ENCODE measurements around the gene CCR3. TPM values are rescaled to one million over a fixed set of nuclear protein-coding genes. Genes with fewer than 3 reads are reported as not detected.
A peak's percentile ranks its signal among the peaks of the same experiment; 100 is the strongest.
"Not testable (repeated sequence)": the region's sequence is repeated elsewhere in the genome, so short reads cannot be mapped to it uniquely, and the experiment has no call there.

CCR3 gene
- not detected for total RNA-seq

- H3K27me3 Mint-ChIP-seq: peaks cover 7% of the 10 kb centered on the region
- no peak within 1 kb of the TSS for H3K4me3 Mint-ChIP-seq
- no peaks in the 10 kb centered on the region for H3K4me1 Mint-ChIP-seq
- DNase-seq: no peak
- H3K36me3 Mint-ChIP-seq: no peaks in the 10 kb centered on the region
- no peak within 1 kb of the TSS for H3K27ac Mint-ChIP-seq
- H3K9me3 Mint-ChIP-seq: no peaks in the 10 kb centered on the region
These were observed at the start of gene CCR3 for GRCh38 chr3:46242120-46242519. Gene CCR3, plus strand, starts transcription at chr3:46242460. Its CDS starts 22,699 bp downstream, at chr3:46265159.

DNA sequence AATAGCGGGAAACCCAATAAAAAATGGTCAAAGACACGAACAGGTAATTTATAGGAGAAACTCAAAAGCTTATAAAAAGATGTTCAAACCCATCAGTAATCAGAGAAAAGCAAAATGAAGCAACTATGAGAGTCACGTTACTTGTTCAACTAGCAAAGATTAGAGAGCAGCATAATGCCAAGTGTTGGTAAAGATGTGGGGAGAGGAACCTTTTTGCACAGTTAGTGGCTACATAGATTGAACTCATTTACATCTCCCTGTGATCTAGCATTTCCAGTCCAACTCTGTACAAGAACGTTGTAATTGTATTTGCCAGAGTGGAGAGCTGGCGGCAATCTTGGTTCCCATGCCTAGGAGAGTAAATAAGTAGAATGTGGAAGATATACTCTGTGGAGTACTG is 49.3 kb upstream of the CCR3 start:
- Mint-ChIP-seq H3K4me1 (peaks cover 5% of the 10 kb centered on the region), H3K4me3 (no peak overlapping the region), H3K27ac (no peak overlapping the region), H3K36me3 (peaks cover 11% of the 10 kb centered on the region), H3K27me3 (peaks cover 3% of the 10 kb centered on the region), H3K9me3 (peaks cover 22% of the 10 kb centered on the region)
- DNase-seq: no peak

DNA sequence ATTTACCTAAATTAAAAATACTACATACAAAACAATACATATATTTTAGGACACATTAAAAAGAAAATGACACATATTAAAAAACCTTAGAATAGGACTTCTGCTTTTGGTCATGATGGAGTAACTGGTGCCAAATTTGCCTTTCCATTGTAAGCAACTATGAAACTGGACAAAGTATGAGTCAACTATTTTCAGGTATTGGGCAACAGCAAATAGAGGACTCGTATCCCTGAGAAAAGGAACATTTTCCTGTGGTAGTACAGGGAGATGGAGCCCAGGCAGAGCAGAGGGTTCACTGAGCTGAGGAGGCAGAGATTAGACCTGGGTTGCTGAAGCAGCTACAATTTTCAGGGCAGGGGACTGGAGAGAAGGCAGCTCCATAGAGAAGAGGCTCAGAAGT is 48.8 kb upstream of the CCR3 start:
- peaks cover 4% of the 10 kb centered on the region for H3K4me1 Mint-ChIP-seq
- peaks cover 11% of the 10 kb centered on the region for H3K36me3 Mint-ChIP-seq
- H3K27ac Mint-ChIP-seq: no peak overlapping the region
- H3K4me3 Mint-ChIP-seq: no peak overlapping the region
- peaks cover 22% of the 10 kb centered on the region for H3K9me3 Mint-ChIP-seq
- DNase-seq: no peak
- H3K27me3 Mint-ChIP-seq: peaks cover 3% of the 10 kb centered on the region

- Mint-ChIP-seq H3K27me3 (peaks cover 3% of the 10 kb centered on the region), H3K36me3 (peaks cover 11% of the 10 kb centered on the region), H3K9me3 (peaks cover 22% of the 10 kb centered on the region), H3K27ac (no peak overlapping the region), H3K4me1 (peaks cover 4% of the 10 kb centered on the region), H3K4me3 (no peak overlapping the region)
- DNase-seq: no peak
These were observed 47.2 kb upstream of the CCR3 start for GRCh38 chr3:46194868-46195553.

DNA sequence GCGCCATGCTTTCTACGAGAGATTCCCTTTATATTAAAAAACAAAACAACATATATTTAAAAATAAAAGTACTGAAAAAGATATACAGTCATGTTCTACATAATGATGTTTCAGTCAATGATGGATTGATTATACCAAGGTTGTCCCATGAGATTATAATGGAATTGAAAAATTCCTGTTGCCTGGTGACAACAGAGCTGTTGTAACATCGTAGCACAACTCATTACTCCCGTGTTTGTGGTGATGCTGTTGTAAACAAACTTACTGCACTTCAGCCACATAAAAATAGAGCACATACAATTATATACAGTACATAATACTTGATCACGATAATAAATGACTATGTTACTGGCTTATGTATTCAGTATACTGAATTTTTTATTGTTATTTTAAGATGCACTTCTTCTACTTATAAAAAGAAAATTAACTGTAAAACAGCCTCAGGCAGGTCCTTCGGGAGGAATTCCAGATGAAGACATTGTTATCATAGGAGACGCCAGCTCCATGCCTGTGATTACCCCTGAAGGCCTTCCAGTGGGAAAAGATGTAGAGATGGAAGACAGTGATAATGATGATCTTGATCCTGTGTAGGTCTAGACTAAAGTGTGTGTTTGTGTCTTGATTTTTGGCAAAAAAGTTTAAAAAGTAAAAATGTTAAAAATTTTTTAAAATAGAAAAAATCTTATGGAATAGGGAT is 45.9 kb upstream of the CCR3 start:
- peaks cover 22% of the 10 kb centered on the region for H3K9me3 Mint-ChIP-seq
- H3K27ac Mint-ChIP-seq: no peak overlapping the region
- H3K36me3 Mint-ChIP-seq: peaks cover 11% of the 10 kb centered on the region

DNA sequence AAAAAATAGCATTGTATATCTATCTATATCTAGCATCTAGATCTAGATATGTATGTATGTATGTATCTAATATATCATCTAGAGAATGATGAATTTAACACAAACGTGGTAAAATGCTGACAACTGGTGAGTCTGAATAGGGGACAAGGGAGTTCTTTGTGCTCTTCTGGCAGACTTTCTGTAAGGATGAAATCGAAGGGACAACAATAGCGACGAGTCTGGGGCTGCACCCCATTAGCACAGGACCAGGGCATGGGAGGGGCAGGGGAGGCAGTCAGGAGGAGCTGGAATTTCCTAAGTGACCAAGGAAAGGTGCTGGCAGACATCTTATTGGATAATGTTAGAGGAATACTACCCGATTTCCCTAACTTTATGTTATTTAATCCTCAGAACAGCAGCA is 42.0 kb upstream of the CCR3 start:
- Mint-ChIP-seq H3K4me3 (no peak overlapping the region), H3K27ac (no peak overlapping the region), H3K9me3 (peaks cover 2% of the 10 kb centered on the region), H3K36me3 (peaks cover 1% of the 10 kb centered on the region), H3K4me1 (no peaks in the 10 kb centered on the region), H3K27me3 (no peaks in the 10 kb centered on the region)
- DNase-seq: no peak

More for the DNA sequence above, 45.9 kb upstream of the CCR3 start:
- H3K27me3 Mint-ChIP-seq: peaks cover 3% of the 10 kb centered on the region
- peaks cover 3% of the 10 kb centered on the region for H3K4me1 Mint-ChIP-seq
- no peak for DNase-seq
- H3K4me3 Mint-ChIP-seq: no peak overlapping the region

DNA sequence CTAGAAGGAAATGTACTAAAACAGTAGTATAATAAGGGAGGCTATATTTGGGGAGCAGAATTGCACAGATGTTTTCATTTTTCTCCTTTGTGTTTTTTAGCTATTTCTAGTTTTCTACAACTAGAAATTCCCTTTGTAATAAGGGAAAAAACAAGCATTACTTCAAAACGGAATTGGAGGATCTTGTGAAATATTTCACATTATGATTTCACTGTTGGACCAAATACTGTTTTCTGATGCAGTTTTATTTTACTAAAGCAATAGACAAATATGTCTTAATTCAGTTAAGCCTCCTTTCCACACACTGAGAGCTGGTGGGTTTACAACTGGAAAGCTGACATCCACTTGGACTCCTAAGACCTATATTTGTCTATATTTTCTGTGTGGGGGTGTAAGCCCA is 41.5 kb upstream of the CCR3 start:
- DNase-seq: no peak
- H3K27ac Mint-ChIP-seq: no peak overlapping the region
- H3K4me3 Mint-ChIP-seq: no peak overlapping the region
- H3K4me1 Mint-ChIP-seq: no peaks in the 10 kb centered on the region
- H3K36me3 Mint-ChIP-seq: no peaks in the 10 kb centered on the region
- no peaks in the 10 kb centered on the region for H3K9me3 Mint-ChIP-seq
- H3K27me3 Mint-ChIP-seq: no peaks in the 10 kb centered on the region

DNA sequence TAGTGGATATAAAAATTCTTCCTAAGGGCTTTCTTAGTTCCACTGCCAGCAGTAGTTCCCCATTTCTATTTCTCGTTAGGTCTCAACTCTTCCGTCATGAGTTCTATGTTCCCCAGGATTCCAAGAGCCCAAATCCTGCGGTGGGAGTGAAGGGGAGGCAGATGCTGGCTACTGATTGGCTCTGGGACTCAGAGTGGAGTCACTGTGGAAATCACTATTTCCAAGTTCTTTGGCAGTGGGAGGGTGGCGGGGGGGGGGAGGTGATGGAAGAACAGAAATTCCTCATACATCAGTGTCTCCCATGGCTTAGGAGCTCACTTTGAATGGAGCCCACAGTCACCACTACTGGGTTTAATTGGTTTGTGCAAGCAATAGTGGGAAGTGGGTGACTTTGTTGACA is 39.7 kb upstream of the CCR3 start:
- DNase-seq: no peak
- no peaks in the 10 kb centered on the region for H3K27me3 Mint-ChIP-seq
- H3K4me1 Mint-ChIP-seq: no peaks in the 10 kb centered on the region
- H3K36me3 Mint-ChIP-seq: no peaks in the 10 kb centered on the region
- H3K9me3 Mint-ChIP-seq: no peaks in the 10 kb centered on the region
- H3K4me3 Mint-ChIP-seq: no peak overlapping the region
- H3K27ac Mint-ChIP-seq: no peak overlapping the region

GRCh38 chr3:46203681-46204080 is 38.6 kb upstream of the CCR3 start:
- Mint-ChIP-seq H3K36me3 (no peaks in the 10 kb centered on the region), H3K27ac (no peak overlapping the region)

DNA sequence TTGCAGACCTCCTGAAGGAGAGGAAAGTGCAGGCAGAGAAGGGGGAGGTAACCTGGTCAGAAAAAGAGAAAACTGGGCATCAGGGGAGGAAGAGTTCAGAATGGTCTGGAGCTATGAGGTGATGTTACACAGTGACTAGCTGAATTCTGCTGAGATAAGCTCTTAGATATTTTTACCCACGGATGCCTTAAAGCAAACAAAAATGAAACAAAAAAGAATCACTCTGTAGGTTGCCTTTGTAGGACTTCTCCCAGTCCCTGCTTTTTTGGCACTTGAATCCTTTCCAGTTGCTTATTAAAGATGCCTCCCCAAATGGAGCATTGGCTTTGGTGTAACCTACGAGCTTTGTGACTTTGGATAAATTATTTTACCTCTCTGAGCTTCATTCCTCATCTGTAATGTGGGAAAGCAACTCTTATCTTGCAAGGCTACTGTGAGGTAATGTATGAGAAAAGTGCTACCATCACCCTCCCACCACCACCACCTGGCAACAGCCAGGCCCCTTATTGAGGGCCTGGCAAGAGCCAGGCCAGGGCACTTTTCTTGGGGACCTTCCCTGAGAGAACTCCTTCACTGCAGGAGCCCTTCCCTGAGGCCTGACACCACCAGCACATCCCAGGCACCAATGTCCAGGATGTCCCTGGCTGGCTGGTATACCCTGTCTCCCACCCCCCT is 36.8 kb upstream of the CCR3 start:
- Mint-ChIP-seq H3K9me3 (no peaks in the 10 kb centered on the region), H3K4me1 (peaks cover 17% of the 10 kb centered on the region), H3K27me3 (no peaks in the 10 kb centered on the region), H3K36me3 (no peaks in the 10 kb centered on the region), H3K27ac (no peak overlapping the region), H3K4me3 (no peak overlapping the region)
- no peak for DNase-seq

More at GRCh38 chr3:46203681-46204080, 38.6 kb upstream of the CCR3 start:
- no peak overlapping the region for H3K4me3 Mint-ChIP-seq
- DNase-seq: no peak
- no peaks in the 10 kb centered on the region for H3K9me3 Mint-ChIP-seq
- no peaks in the 10 kb centered on the region for H3K27me3 Mint-ChIP-seq
- H3K4me1 Mint-ChIP-seq: peaks cover 11% of the 10 kb centered on the region

DNA sequence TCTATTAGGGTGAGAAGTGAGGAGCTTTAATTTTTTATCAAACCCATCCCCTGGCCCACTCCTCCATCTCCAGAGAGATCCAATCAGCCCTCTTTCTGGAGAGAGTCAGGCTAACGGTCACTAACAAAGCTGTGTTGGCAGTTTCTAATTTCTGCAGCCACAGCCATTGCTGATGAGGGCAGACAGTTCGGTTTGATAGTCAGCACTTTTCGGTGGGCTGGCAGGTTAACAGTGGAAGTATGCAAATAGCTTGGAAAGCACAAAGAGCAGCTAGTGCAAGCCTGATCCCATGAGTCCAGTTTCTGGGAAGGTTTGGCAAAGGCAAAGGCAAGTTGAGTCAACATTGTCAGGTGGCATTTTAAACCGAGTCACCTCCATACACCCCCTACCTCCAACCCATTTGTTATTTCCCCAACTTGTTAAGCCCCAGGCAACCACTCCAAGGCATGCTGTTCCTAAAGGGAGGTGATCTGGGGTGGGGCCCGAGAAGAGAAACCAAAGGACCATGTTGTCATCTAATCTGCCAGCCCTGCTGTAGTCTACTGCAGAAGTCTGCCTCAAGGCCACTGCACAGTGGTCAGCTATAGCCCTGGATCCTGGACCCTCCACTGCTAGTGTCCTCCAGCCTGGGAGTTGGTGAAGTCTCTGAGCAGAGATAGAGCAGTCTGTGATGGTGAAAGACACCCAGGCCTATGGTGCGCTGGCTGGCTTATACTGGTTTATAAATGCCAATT is 35.8 kb upstream of the CCR3 start:
- Mint-ChIP-seq H3K9me3 (no peaks in the 10 kb centered on the region), H3K36me3 (no peaks in the 10 kb centered on the region), H3K4me1 (peaks cover 17% of the 10 kb centered on the region), H3K27ac (no peak overlapping the region), H3K4me3 (no peak overlapping the region), H3K27me3 (no peaks in the 10 kb centered on the region)
- DNase-seq: no peak

DNA sequence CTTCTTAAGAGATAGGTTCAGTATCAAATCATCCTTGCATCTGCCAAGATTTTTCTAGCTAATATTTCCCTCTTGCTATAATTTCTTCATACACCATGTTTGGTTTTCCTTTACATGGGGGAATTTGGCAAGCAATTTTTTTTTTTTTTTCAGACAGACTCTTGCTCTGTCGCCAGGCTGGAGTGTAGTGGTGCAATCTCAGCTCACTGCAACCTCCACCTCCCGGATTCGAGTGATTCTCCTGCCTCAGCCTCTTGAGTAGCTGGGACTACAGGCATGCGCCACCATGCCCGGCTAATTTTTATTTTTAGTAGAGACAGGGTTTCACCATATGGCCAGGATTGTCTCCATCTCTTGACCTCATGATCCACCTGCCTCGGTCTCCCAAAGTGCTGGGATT is 34.7 kb upstream of the CCR3 start:
- H3K4me1 Mint-ChIP-seq: peaks cover 17% of the 10 kb centered on the region
- H3K27ac Mint-ChIP-seq, DNase-seq, H3K4me3 Mint-ChIP-seq, H3K36me3 Mint-ChIP-seq, H3K9me3 Mint-ChIP-seq, H3K27me3 Mint-ChIP-seq: not testable (repeated sequence)

GRCh38 chr3:46208167-46208704 is 34.0 kb upstream of the CCR3 start, which contains the start of gene CCR1:
Gene CCR1, minus strand, starts transcription at chr3:46208313. Its CDS starts 4,000 bp downstream, at chr3:46204313.
- Mint-ChIP-seq H3K4me3 (no peak within 1 kb of the TSS), H3K4me1 (peaks cover 17% of the 10 kb centered on the region)

DNA sequence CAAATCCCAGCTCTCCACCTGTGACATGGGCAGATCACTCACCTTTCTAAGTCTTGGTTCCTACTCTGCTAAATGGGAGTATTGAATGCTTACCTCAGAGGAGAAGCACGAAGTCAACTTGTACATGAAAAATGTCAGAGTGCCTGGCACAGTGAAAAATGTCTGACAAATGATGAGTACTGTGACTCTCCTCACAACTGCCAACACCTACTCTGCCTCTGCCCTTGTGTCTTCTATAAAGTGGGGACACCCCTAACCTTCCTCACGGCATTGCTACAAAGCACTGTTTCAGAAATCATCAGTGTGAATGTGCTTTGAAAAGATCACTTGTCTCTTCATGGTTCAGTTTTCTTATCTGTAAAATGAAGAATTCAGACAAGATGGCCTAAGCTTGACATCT is 33.2 kb upstream of the CCR3 start:
- no peak for DNase-seq
- no peaks in the 10 kb centered on the region for H3K27me3 Mint-ChIP-seq
- peaks cover 17% of the 10 kb centered on the region for H3K4me1 Mint-ChIP-seq
- H3K27ac Mint-ChIP-seq: peak overlapping the region; percentile 21
- H3K9me3 Mint-ChIP-seq: no peaks in the 10 kb centered on the region
- H3K4me3 Mint-ChIP-seq: no peak overlapping the region
- no peaks in the 10 kb centered on the region for H3K36me3 Mint-ChIP-seq

More at GRCh38 chr3:46208167-46208704, 34.0 kb upstream of the CCR3 start, which contains the start of gene CCR1:
- H3K27ac Mint-ChIP-seq: peak within 1 kb of the TSS; percentile 42
- H3K9me3 Mint-ChIP-seq: no peaks in the 10 kb centered on the region
- DNase-seq: peak; percentile 69
- H3K36me3 Mint-ChIP-seq: no peaks in the 10 kb centered on the region
- H3K27me3 Mint-ChIP-seq: no peaks in the 10 kb centered on the region
